Measurements from ENCODE around the gene SLX9.

GRCh38 chr21:45012662-45013259, 72.9 kb downstream of the SLX9 start:
- TF ChIP-seq SMC3 (IDR thresholded peaks at IDR 0.05; ENCODE audit: low read depth, low read length), result no peak
- no peak for TF ChIP-seq FOSL2 (IDR thresholded peaks at IDR 0.05; ENCODE audit: borderline replicate concordance, low read depth)
- no peak for TF ChIP-seq CTCF (IDR thresholded peaks at IDR 0.05)
- TF ChIP-seq RFX5 (IDR thresholded peaks at IDR 0.05; ENCODE audit: low read length), result no peak
- no peak for TF ChIP-seq ELF1 (IDR thresholded peaks at IDR 0.05)
- TF ChIP-seq POLR2AphosphoS5 (IDR thresholded peaks at IDR 0.05; ENCODE audit: low read depth, low read length), result no peak
- TF ChIP-seq USF2 (IDR thresholded peaks at IDR 0.05; ENCODE audit: borderline replicate concordance, low read depth, low read length), result no peak
- TF ChIP-seq MEF2A (IDR thresholded peaks at IDR 0.05; ENCODE audit: borderline replicate concordance, low read depth), result no peak
- no peak for TF ChIP-seq IRF3 (IDR thresholded peaks at IDR 0.05; ENCODE audit: low read depth, low read length)
- no peak for TF ChIP-seq RXRA (IDR thresholded peaks at IDR 0.05; ENCODE audit: borderline replicate concordance, low read depth)
- TF ChIP-seq TCF12 (IDR thresholded peaks at IDR 0.05), result no peak

All from SK-N-SH (cell line).